Stomach smooth muscle (tissue), 2 donors: Measurements from ENCODE around the gene PLAC1.

ENCODE experiments used
- H3K27ac ChIP-seq: one replicate; pipeline ENCODE4 v1.7.0; 2013; ENCODE audit warnings: mild to moderate bottlenecking, low read length, inconsistent platforms
- H3K27me3 ChIP-seq, 2 donors: one replicate each; pipeline ENCODE4 v1.7.0; 2013; ENCODE audit warnings: low read length in 2 of 2; ENCODE audit not compliant: insufficient read depth in 2 of 2, control insufficient read depth in 1 of 2
- H3K36me3 ChIP-seq, 2 donors: one replicate each; pipeline ENCODE4 v1.7.0; 2013; ENCODE audit warnings: low read length in 2 of 2; ENCODE audit not compliant: control insufficient read depth in 2 of 2, insufficient read depth in 2 of 2
- H3K4me1 ChIP-seq: one replicate; pipeline ENCODE4 v1.7.0; 2013; ENCODE audit warnings: low read length; ENCODE audit not compliant: control insufficient read depth, insufficient read depth
- H3K4me3 ChIP-seq, 2 donors: one replicate each; pipeline ENCODE4 v1.7.0; 2013; ENCODE audit warnings: low read length in 2 of 2
- H3K9ac ChIP-seq, 2 donors: one replicate each; pipeline ENCODE4 v1.7.0; 2013; ENCODE audit warnings: low read length in 2 of 2, mild to moderate bottlenecking in 1 of 2
- H3K9me3 ChIP-seq, 2 donors: one replicate each; pipeline ENCODE4 v1.7.0; 2013; ENCODE audit warnings: low read length in 2 of 2; ENCODE audit not compliant: control insufficient read depth in 2 of 2
- donor health status: healthy.
- donor health status: Pancreatic carcinoma.

The PLAC1 gene

DNA sequence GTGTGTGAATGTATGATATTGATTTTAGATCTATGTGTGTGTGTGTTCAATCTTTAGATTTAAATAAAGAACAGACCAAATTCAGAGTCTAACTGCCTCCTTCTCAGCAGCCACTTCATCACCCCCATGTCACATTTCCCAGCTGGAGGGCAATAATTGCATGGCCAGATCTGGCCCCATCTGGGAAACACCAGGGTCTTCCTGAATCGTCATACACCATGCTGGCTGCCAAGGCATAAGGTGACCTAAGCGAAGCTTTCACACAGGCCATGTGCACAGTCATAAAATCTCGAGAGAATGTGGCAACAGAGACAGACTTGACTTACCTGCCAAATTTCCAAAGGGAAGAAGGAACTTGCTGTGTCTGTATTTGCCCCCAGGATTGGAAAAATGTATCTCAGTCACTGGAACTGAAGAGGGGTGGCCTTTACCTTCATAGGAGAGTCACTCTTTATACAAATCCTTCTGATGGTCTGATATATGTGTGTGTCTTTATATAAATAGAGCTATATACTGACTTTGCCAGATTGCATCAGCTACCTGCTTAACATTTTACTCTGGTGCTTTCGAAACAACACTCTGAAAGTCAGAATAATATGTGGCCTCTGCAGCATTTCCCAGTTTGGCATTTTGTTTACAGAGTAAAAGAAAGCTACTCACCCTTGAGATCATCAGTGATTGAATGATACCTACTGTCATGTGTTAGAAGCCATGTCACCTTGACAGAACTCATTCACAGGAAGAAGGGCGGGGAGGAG lies at the start of gene PLAC1:
Gene PLAC1 (minus strand): TSS at position 470 of the 758 bp plus-strand sequence. CDS start 91,789 bp downstream, outside the sequence.
- Histone ChIP-seq H3K36me3 (no peaks in the 10 kb centered on the region), H3K9ac (no peak within 1 kb of the TSS), H3K9me3 (no peaks in the 10 kb centered on the region), H3K4me1 (no peaks in the 10 kb centered on the region), H3K27ac (no peak within 1 kb of the TSS), H3K27me3 (no peaks in the 10 kb centered on the region), H3K4me3 (no peak within 1 kb of the TSS)

- H3K27me3 ChIP-seq: no peaks in the 10 kb centered on the region
- no peak overlapping the region for H3K27ac ChIP-seq
- H3K36me3 ChIP-seq: no peaks in the 10 kb centered on the region
- no peak overlapping the region for H3K9ac ChIP-seq
- no peaks in the 10 kb centered on the region for H3K4me1 ChIP-seq
- no peaks in the 10 kb centered on the region for H3K9me3 ChIP-seq
- H3K4me3 ChIP-seq: no peak overlapping the region
Observed at GRCh38 chrX:134706138-134706537, 47.9 kb upstream of the PLAC1 start.

DNA sequence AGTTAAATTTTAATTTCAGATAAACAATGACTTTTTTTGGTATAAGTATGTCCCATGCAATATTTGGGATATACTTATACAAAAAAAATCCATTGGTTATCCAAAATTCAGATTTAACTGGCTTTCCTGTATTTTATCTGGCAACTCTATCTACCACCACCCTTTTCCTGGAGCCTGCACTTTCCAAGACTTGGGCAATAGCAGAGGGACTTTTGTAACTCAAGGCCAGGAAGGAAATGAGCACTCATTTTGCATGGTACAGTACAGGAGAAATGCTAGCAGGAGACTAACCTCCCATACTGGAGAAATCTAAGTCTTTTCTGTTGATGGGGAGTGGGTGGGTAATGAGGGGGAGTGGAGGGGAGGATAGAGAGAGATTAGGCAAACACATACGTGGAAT lies 37.7 kb upstream of the PLAC1 start:
- H3K9ac ChIP-seq: no peak overlapping the region
- no peaks in the 10 kb centered on the region for H3K4me1 ChIP-seq
- H3K27ac ChIP-seq: no peak overlapping the region

GRCh38 chrX:134694333-134695322 lies 36.4 kb upstream of the PLAC1 start:
- H3K27me3 ChIP-seq: no peaks in the 10 kb centered on the region
- no peak overlapping the region for H3K9ac ChIP-seq

More for the DNA sequence above, 37.7 kb upstream of the PLAC1 start:
- H3K4me3 ChIP-seq: no peak overlapping the region
- no peaks in the 10 kb centered on the region for H3K27me3 ChIP-seq
- H3K36me3 ChIP-seq: no peaks in the 10 kb centered on the region
- H3K9me3 ChIP-seq: no peaks in the 10 kb centered on the region

DNA sequence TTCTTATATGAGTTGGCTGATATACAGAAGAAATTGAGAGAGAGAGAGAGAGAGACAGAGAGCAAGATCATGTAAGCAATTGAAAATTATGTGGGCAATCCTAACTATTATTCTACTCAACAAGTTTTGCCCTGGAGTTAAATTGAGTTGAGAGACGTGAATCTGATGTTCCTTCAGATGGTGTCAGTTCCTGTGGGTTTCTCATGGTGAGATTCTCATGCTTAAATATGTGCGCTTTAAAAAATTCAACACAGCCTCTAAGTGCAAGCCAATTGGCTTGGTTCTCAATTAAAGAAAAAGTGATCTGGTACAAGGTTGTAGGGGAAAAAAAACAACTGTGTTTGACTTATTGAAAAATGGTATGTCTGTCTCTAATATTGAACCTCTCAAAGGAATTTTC lies 35.4 kb upstream of the PLAC1 start:
- Histone ChIP-seq H3K4me3 (no peak overlapping the region), H3K27me3 (no peaks in the 10 kb centered on the region), H3K9ac (no peak overlapping the region), H3K4me1 (no peaks in the 10 kb centered on the region), H3K9me3 (no peaks in the 10 kb centered on the region), H3K27ac (no peak overlapping the region), H3K36me3 (no peaks in the 10 kb centered on the region)

More at GRCh38 chrX:134694333-134695322, 36.4 kb upstream of the PLAC1 start:
- Histone ChIP-seq H3K36me3 (no peaks in the 10 kb centered on the region), H3K4me1 (no peaks in the 10 kb centered on the region), H3K4me3 (no peak overlapping the region), H3K27ac (no peak overlapping the region), H3K9me3 (no peaks in the 10 kb centered on the region)

- Histone ChIP-seq H3K9ac (no peak overlapping the region), H3K4me3 (no peak overlapping the region), H3K4me1 (no peaks in the 10 kb centered on the region), H3K9me3 (no peaks in the 10 kb centered on the region), H3K27me3 (no peaks in the 10 kb centered on the region), H3K27ac (no peak overlapping the region), H3K36me3 (no peaks in the 10 kb centered on the region)
Observed at GRCh38 chrX:134692990-134693389, 34.7 kb upstream of the PLAC1 start.

GRCh38 chrX:134692233-134692632 lies 34.0 kb upstream of the PLAC1 start:
- H3K9me3 ChIP-seq: no peaks in the 10 kb centered on the region
- H3K27me3 ChIP-seq: no peaks in the 10 kb centered on the region
- H3K36me3 ChIP-seq: no peaks in the 10 kb centered on the region
- no peaks in the 10 kb centered on the region for H3K4me1 ChIP-seq
- H3K9ac ChIP-seq: no peak overlapping the region
- no peak overlapping the region for H3K27ac ChIP-seq
- H3K4me3 ChIP-seq: no peak overlapping the region

DNA sequence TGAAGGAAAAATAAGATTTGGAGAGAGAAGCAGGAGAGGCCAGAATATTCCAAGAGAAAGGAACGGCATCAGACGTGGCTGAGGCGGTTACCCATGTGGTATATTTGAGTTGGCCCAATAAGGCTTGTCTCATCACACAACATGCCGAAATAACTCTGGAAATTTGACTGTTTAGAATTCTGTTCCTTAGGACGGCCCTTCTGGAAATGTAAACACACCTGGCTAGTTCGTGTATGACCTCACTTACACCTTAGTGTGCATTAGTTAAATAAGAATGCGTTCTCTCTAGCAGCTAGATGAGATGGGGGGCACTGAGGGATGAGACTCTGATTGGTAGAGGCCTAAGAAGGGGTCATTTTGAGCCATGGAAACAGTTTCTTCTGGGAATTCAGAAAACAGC lies 33.2 kb upstream of the PLAC1 start:
- no peak overlapping the region for H3K4me3 ChIP-seq
- H3K36me3 ChIP-seq: no peaks in the 10 kb centered on the region
- H3K4me1 ChIP-seq: no peaks in the 10 kb centered on the region
- H3K9me3 ChIP-seq: no peaks in the 10 kb centered on the region
- H3K9ac ChIP-seq: no peak overlapping the region
- no peaks in the 10 kb centered on the region for H3K27me3 ChIP-seq
- H3K27ac ChIP-seq: no peak overlapping the region

DNA sequence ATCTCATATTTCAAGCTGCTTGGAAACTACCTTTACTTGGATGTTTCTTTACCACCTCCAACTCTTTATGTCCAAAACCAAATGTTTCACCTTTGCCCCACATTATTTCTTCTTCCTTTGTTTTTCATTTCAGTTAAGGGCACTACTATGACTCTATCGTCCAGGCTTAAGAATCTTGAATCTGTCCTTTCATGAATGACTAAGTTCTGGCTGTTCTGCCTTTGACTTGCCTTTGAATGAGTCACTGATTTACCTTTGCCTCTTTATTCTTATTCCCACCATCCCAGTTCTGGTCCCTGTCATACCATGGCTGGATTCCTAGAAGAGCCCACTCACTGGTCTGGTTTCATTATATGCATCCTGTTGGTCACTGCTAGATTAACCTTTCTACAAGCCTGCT lies 30.6 kb upstream of the PLAC1 start:
- no peak overlapping the region for H3K4me3 ChIP-seq
- H3K9ac ChIP-seq: no peak overlapping the region
- H3K9me3 ChIP-seq: peaks cover 0 to 2% of the 10 kb centered on the region in 2 donors
- H3K27ac ChIP-seq: no peak overlapping the region
- peaks cover 0 to 3% of the 10 kb centered on the region in 2 donors for H3K27me3 ChIP-seq
- H3K4me1 ChIP-seq: no peaks in the 10 kb centered on the region
- no peaks in the 10 kb centered on the region for H3K36me3 ChIP-seq

- no peak overlapping the region for H3K9ac ChIP-seq
- H3K9me3 ChIP-seq: peaks cover 0 to 2% of the 10 kb centered on the region in 2 donors
- no peaks in the 10 kb centered on the region for H3K4me1 ChIP-seq
- no peak overlapping the region for H3K4me3 ChIP-seq
- peaks cover 0 to 6% of the 10 kb centered on the region in 2 donors for H3K27me3 ChIP-seq
- H3K36me3 ChIP-seq: no peaks in the 10 kb centered on the region
- no peak overlapping the region for H3K27ac ChIP-seq
Observed at GRCh38 chrX:134688031-134688823, 30.0 kb upstream of the PLAC1 start.
